HepG2 (cell line): ENCODE data around the gene FGFR2. TPM values are rescaled to one million over a fixed set of nuclear protein-coding genes. Genes with fewer than 3 reads are reported as not detected.

Experiments
- ATF5 ChIP-seq: sonication (generic); formaldehyde crosslinking; IDR thresholded peaks from 2 replicates; pipeline ENCODE4 v1.4.0; 2020; ENCODE audit warnings: mild to moderate bottlenecking, low read depth, missing genetic modification reagents
- DPF2 ChIP-seq: sonication (generic); formaldehyde crosslinking; IDR thresholded peaks from 2 replicates; pipeline ENCODE4 v1.4.0; 2020; ENCODE audit warnings: mild to moderate bottlenecking, low read depth, missing genetic modification reagents, borderline replicate concordance
- DR1 ChIP-seq: sonication (generic); formaldehyde crosslinking; IDR thresholded peaks from 2 replicates; pipeline ENCODE4 v1.8.0; 2021; ENCODE audit warnings: mild to moderate bottlenecking, missing genetic modification reagents, inconsistent platforms
- FOSL2 ChIP-seq: sonication (generic); formaldehyde crosslinking; IDR thresholded peaks from 2 replicates; pipeline ENCODE4 v1.4.0; 2020; ENCODE audit warnings: missing genetic modification reagents
- GABPA ChIP-seq, 2 experiments: IDR thresholded peaks; 2 replicates each; pipeline ENCODE4 v1.6.1; 2011 to 2016; ENCODE audit warnings: low read depth in 2 of 2, low read length in 1 of 2, missing biosample characterization in 1 of 2, missing genetic modification characterization in 1 of 2
- HDAC2 ChIP-seq: sonication (generic); formaldehyde crosslinking; IDR thresholded peaks from 2 replicates; pipeline ENCODE4 v1.4.0; 2020; ENCODE audit warnings: missing genetic modification reagents
- HNF4A ChIP-seq: sonication (generic); formaldehyde crosslinking; IDR thresholded peaks from 2 replicates; pipeline ENCODE4 v1.4.0; 2020; ENCODE audit warnings: missing genetic modification reagents
- HNRNPH1 ChIP-seq: fragments of 200-400 bp; formaldehyde crosslinking; optimal IDR thresholded peaks from 2 replicates; pipeline ENCODE3; 2017; ENCODE audit warnings: mild to moderate bottlenecking, low read depth, low read length
- HOXA3 ChIP-seq: sonication (generic); formaldehyde crosslinking; IDR thresholded peaks from 2 replicates; pipeline ENCODE4 v1.5.0; 2020; ENCODE audit warnings: missing genetic modification reagents
- ISL2 ChIP-seq: sonication (generic); formaldehyde crosslinking; IDR thresholded peaks from 2 replicates; pipeline ENCODE4 v1.5.0; 2020; ENCODE audit warnings: missing genetic modification reagents
- JUN ChIP-seq: sonication (generic); formaldehyde crosslinking; IDR thresholded peaks from 2 replicates; pipeline ENCODE4 v1.4.0; 2020; ENCODE audit warnings: mild to moderate bottlenecking, missing genetic modification reagents
- MAFF ChIP-seq: IDR thresholded peaks from 2 replicates; pipeline ENCODE4 v1.6.1; 2011; ENCODE audit warnings: low read depth, low read length, improper control_type of control experiment
- MED1 ChIP-seq: sonication (generic); formaldehyde crosslinking; IDR thresholded peaks from 2 replicates; pipeline ENCODE4 v1.4.0; 2020; ENCODE audit warnings: missing genetic modification reagents
- MIER3 ChIP-seq: IDR thresholded peaks from 2 replicates; pipeline ENCODE4 v1.6.1; 2016; ENCODE audit warnings: missing compliant biosample characterization, borderline replicate concordance
- NFRKB ChIP-seq: fragments of 450-650 bp; IDR thresholded peaks from 2 replicates; pipeline ENCODE4 v1.6.1; 2017
- NR1H2 ChIP-seq: sonication (generic); formaldehyde crosslinking; IDR thresholded peaks from 2 replicates; pipeline ENCODE4 v1.8.1; 2022; ENCODE audit warnings: low read depth, missing genetic modification reagents, borderline replicate concordance
- NR2F2 ChIP-seq: IDR thresholded peaks from 2 replicates; pipeline ENCODE4 v1.6.1; 2012; ENCODE audit warnings: low read depth, inconsistent platforms, borderline replicate concordance
- PPARG ChIP-seq: conservative IDR thresholded peaks from 2 replicates; pipeline ENCODE4 v1.6.1; 2016; ENCODE audit warnings: missing biosample characterization, missing genetic modification reagents
- SOX13 ChIP-seq, 3 experiments: fragments of 450-650 bp in 1 of 3; sonication (generic) in 1 of 3; formaldehyde crosslinking in 1 of 3; IDR thresholded peaks in 2 of 3; conservative IDR thresholded peaks in 1 of 3; 2 replicates each; pipeline versions ENCODE4 v1.5.0 to v1.6.1; 2016 to 2020; ENCODE audit warnings: antibody characterized with exemption in 1 of 3, mild to moderate bottlenecking in 1 of 3, missing compliant biosample characterization in 1 of 3, missing genetic modification reagents in 1 of 3, moderate library complexity in 1 of 3
- SOX6 ChIP-seq, 2 experiments: fragments of 450-650 bp in 1 of 2; sonication (generic) in 1 of 2; formaldehyde crosslinking in 1 of 2; IDR thresholded peaks; 2 replicates each; pipeline versions ENCODE4 v1.4.0 to v1.6.1; 2017 to 2020; ENCODE audit warnings: antibody characterized with exemption in 1 of 2, mild to moderate bottlenecking in 1 of 2, missing genetic modification reagents in 1 of 2
- SP2 ChIP-seq: sonication (generic); formaldehyde crosslinking; IDR thresholded peaks from 2 replicates; pipeline ENCODE4 v1.5.1; 2020; ENCODE audit warnings: mild to moderate bottlenecking, missing genetic modification reagents
- TBP ChIP-seq: sonication (generic); formaldehyde crosslinking; IDR thresholded peaks from 2 replicates; pipeline ENCODE4 v1.5.0; 2020; ENCODE audit warnings: missing genetic modification reagents
- TFE3 ChIP-seq: IDR thresholded peaks from 2 replicates; pipeline ENCODE4 v1.6.1; 2016
- ZNF670 ChIP-seq: sonication (generic); formaldehyde crosslinking; IDR thresholded peaks from 2 replicates; pipeline ENCODE4 v1.8.0; 2022; ENCODE audit warnings: mild to moderate bottlenecking, missing genetic modification reagents, borderline replicate concordance
- ZSCAN21 ChIP-seq: sonication (generic); formaldehyde crosslinking; IDR thresholded peaks from 2 replicates; pipeline ENCODE4 v1.8.0; 2022; ENCODE audit warnings: mild to moderate bottlenecking, missing genetic modification reagents, moderate library complexity, borderline replicate concordance
- polyA plus RNA-seq, 8 experiments: library from polyadenylated mRNA; depleted of rRNA in 3 of 8; stranded (reverse) in 7 of 8; unstranded in 1 of 8; fragments of >200 nt; fragmentation: Illumina TruSeq in 4 of 8; extraction: Trizol in 4 of 8; gene quantifications; 2 replicates each; pipeline versions ENCODE4 v1.2.1 to v1.2.3, GENCODE V29; 2011 to 2016; ENCODE audit warnings: low read depth in 4 of 8, missing spikeins in 1 of 8, mixed read lengths in 1 of 8; ENCODE audit not compliant: insufficient read depth in 1 of 8
- total RNA-seq, 5 experiments: library from RNA; depleted of rRNA; stranded (reverse); fragments of >200 nt; fragmentation: Illumina TruSeq; extraction: Trizol; gene quantifications; 2 replicates each; pipeline ENCODE4 v1.2.3, GENCODE V29; 2016; ENCODE audit warnings: low read depth in 1 of 5
- TF ChIP-seq, protein P1 (sequence below): sonication (generic); formaldehyde crosslinking; IDR thresholded peaks from 2 replicates; pipeline ENCODE4 v1.4.0; 2020; ENCODE audit warnings: mild to moderate bottlenecking, missing genetic modification reagents
- TF ChIP-seq, protein P2 (sequence below): IDR thresholded peaks from 2 replicates; pipeline ENCODE4 v1.6.1; 2012; ENCODE audit warnings: inconsistent platforms

FGFR2 gene
- total and polyA plus RNA-seq, 2 of the 13 experiments (the other 11 are each of a cell fraction or from before 2014, with no cell fraction given) = 1.6 to 2.6 TPM

DNA sequence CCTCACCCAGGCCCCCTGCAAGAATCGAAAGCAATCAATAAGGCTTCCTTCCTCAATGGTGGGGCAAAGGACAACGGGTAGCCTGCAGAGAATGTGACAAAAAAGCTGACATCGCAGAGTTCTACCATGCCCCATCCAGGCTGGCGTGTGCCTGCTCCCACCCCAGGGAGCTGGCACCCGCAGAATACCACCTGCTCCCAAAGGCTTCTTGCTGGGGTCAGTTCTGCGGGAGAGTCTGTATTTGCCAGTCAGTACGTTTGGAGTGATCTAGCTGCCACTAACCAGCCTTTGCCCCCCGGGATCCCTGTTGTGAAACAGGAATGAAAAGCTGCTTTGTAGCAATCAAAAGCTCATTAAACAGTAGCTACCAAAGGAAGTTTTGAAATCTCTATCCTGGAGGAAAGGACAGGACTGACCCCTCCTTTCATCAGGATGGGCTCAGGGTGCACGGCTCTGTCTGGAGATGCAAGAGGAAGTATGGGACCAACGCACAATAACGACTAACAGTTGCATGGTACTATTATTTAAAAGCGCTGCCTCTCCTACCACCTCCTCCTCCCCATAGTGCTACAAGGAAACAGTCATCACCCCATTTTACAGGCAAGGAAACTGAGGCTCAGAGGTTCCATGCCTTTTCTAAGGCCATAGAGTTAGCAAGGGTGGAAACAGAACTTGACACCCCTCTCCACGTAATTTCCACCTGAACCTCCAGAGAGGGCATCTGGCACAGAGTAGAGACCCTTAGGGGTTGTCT is 67.0 kb downstream of the FGFR2 start (continued):
- TF ChIP-seq FOSL2 (CRISPR knock-in tag) = no peak
- TF ChIP-seq ATF5 = no peak
- TF ChIP-seq HDAC2 (CRISPR knock-in tag) = peak; percentile 68
- no peak for TF ChIP-seq ZNF670 (CRISPR knock-in tag)
- no peak for TF ChIP-seq JUN
- TF ChIP-seq SOX13 (IDR thresholded peaks at IDR 0.05) = peak; percentile 22; the same call in 1 of the 2 replicates
- TF ChIP-seq SOX13 (CRISPR knock-in tag; conservative IDR thresholded peaks at IDR 0.05 in 1 of 2, IDR thresholded peaks at IDR 0.05 in 1 of 2) = peak in 1 of 2 experiments; percentile 55; a peak in 1 of 4 replicates
- 0 out of 2 replicates have a peak, but pooled peaks have one; percentile 31 for TF ChIP-seq NR1H2 (CRISPR knock-in tag)
- 0 out of 2 replicates have a peak, but pooled peaks have one; percentile 7 for TF ChIP-seq PPARG (CRISPR knock-in tag)
- TF ChIP-seq GABPA (IDR thresholded peaks at IDR 0.05; ENCODE audit: low read depth, low read length) = no peak
- no peak for TF ChIP-seq GABPA (CRISPR knock-in tag; IDR thresholded peaks at IDR 0.05; ENCODE audit: low read depth)
- peak; percentile 15; the same call in 1 of the 2 replicates for TF ChIP-seq NR2F2
- peak; percentile 35; the same call in 1 of the 2 replicates for TF ChIP-seq HOXA3 (CRISPR knock-in tag)
- no peak for TF ChIP-seq TBP (CRISPR knock-in tag)
- TF ChIP-seq DPF2 (CRISPR knock-in tag) = peak; percentile 79
- TF ChIP-seq DR1 (CRISPR knock-in tag) = no peak
- TF ChIP-seq MED1 = 0 out of 2 replicates have a peak, but pooled peaks have one; percentile 19
- TF ChIP-seq, protein P1, sequence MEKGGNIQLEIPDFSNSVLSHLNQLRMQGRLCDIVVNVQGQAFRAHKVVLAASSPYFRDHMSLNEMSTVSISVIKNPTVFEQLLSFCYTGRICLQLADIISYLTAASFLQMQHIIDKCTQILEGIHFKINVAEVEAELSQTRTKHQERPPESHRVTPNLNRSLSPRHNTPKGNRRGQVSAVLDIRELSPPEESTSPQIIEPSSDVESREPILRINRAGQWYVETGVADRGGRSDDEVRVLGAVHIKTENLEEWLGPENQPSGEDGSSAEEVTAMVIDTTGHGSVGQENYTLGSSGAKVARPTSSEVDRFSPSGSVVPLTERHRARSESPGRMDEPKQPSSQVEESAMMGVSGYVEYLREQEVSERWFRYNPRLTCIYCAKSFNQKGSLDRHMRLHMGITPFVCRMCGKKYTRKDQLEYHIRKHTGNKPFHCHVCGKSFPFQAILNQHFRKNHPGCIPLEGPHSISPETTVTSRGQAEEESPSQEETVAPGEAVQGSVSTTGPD (CRISPR knock-in tag) = no peak
- TF ChIP-seq ZSCAN21 = no peak
- peak; percentile 63 for TF ChIP-seq HNRNPH1
- peak; percentile 48; the same call in 1 of the 2 replicates for TF ChIP-seq ISL2 (CRISPR knock-in tag)
- TF ChIP-seq MAFF = peak; percentile 64
- peak; percentile 66 for TF ChIP-seq HNF4A
- TF ChIP-seq SOX6 (IDR thresholded peaks at IDR 0.05) = no peak
- peak; percentile 40; the same call in 1 of the 2 replicates for TF ChIP-seq SOX6 (CRISPR knock-in tag; IDR thresholded peaks at IDR 0.05)
- no peak for TF ChIP-seq TFE3 (CRISPR knock-in tag)
- TF ChIP-seq, protein P2, sequence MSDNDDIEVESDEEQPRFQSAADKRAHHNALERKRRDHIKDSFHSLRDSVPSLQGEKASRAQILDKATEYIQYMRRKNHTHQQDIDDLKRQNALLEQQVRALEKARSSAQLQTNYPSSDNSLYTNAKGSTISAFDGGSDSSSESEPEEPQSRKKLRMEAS = peak; percentile 37; the same call in 1 of the 2 replicates
- TF ChIP-seq NFRKB = no peak
- no peak for TF ChIP-seq SP2 (CRISPR knock-in tag)
- 0 out of 2 replicates have a peak, but pooled peaks have one; percentile 34 for TF ChIP-seq MIER3
